Hepatocyte (in vitro differentiated cells): Measurements from ENCODE around the gene IVD.

Experiments
- CTCF ChIP-seq: fragments of 200-600 bp; sonication (generic); IDR thresholded peaks from 2 replicates; pipeline ENCODE4 v1.5.1; 2016; ENCODE audit warnings: antibody characterized with exemption, mild to moderate bottlenecking; ENCODE audit not compliant: poor library complexity
- EZH2 ChIP-seq: fragments of 200-600 bp; sonication (generic); IDR thresholded peaks from 2 replicates; pipeline ENCODE4 v1.6.1; 2016; ENCODE audit warnings: antibody characterized with exemption, mild to moderate bottlenecking, borderline replicate concordance
- EZH2phosphoT487 ChIP-seq: fragments of 200-600 bp; sonication (generic); IDR thresholded peaks from one replicate; pipeline ENCODE4 v1.6.1; 2018; ENCODE audit warnings: antibody characterized with exemption, mild to moderate bottlenecking, low read depth, moderate library complexity; ENCODE audit not compliant: unreplicated experiment, severe bottlenecking

GRCh38 chr15:40443255-40443654 lies 37.7 kb downstream of the IVD start:
- no peak for TF ChIP-seq CTCF
- TF ChIP-seq EZH2phosphoT487, result no peak
- TF ChIP-seq EZH2, result no peak
